ENCODE results near the gene TMPRSS12. TPM values are rescaled to one million over a fixed set of nuclear protein-coding genes. Genes with fewer than 3 reads are reported as not detected.
A peak's percentile ranks its signal among the peaks of the same experiment; 100 is the strongest.

TMPRSS12 gene
- total and polyA plus RNA-seq, 9 of the 15 experiments (the other 6 are each of a cell fraction or from before 2014, with no cell fraction given) = 0.04 TPM; not detected in 8

DNA sequence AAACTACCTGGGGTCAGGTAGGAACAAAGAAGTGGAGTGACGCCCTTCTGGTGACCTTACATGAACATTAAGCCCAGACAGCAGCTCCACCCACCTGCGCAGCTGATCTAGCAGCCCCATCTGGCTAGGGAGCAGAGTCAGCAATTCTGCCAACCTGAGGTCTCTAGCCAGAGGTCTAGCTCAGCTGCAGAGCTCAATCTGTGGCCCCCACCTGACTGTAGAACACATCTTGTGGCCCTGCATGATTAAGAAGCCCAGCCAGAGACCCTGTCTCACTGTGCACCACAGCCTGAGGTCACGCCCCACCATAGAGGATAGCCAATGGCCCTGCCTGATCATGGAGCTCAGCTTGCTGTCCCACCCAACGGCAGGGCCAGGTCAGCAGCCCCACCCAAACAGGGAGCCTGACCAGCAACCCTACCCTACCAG lies 59.0 kb downstream of the TMPRSS12 start (continued):
- no peak for TF ChIP-seq KLF6 (CRISPR knock-in tag; IDR thresholded peaks at IDR 0.05; ENCODE audit: borderline replicate concordance)
- TF ChIP-seq ARID1B (IDR thresholded peaks at IDR 0.05) = peak; percentile 83
- no peak for TF ChIP-seq ZFP1 (CRISPR knock-in tag; IDR thresholded peaks at IDR 0.05)
- TF ChIP-seq, protein P1, sequence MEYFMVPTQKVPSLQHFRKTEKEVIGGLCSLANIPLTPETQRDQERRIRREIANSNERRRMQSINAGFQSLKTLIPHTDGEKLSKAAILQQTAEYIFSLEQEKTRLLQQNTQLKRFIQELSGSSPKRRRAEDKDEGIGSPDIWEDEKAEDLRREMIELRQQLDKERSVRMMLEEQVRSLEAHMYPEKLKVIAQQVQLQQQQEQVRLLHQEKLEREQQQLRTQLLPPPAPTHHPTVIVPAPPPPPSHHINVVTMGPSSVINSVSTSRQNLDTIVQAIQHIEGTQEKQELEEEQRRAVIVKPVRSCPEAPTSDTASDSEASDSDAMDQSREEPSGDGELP (CRISPR knock-in tag; IDR thresholded peaks at IDR 0.05; ENCODE audit: borderline replicate concordance) = peak; percentile 85
- TF ChIP-seq, protein P2, sequence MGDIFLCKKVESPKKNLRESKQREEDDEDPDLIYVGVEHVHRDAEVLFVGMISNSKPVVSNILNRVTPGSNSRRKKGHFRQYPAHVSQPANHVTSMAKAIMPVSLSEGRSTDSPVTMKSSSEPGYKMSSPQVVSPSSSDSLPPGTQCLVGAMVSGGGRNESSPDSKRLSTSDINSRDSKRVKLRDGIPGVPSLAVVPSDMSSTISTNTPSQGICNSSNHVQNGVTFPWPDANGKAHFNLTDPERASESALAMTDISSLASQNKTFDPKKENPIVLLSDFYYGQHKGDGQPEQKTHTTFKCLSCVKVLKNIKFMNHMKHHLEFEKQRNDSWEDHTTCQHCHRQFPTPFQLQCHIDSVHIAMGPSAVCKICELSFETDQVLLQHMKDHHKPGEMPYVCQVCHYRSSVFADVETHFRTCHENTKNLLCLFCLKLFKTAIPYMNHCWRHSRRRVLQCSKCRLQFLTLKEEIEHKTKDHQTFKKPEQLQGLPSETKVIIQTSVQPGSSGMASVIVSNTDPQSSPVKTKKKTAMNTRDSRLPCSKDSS (IDR thresholded peaks at IDR 0.05; ENCODE audit: low read depth, partially characterized antibody) = no peak
- TF ChIP-seq, protein P3, sequence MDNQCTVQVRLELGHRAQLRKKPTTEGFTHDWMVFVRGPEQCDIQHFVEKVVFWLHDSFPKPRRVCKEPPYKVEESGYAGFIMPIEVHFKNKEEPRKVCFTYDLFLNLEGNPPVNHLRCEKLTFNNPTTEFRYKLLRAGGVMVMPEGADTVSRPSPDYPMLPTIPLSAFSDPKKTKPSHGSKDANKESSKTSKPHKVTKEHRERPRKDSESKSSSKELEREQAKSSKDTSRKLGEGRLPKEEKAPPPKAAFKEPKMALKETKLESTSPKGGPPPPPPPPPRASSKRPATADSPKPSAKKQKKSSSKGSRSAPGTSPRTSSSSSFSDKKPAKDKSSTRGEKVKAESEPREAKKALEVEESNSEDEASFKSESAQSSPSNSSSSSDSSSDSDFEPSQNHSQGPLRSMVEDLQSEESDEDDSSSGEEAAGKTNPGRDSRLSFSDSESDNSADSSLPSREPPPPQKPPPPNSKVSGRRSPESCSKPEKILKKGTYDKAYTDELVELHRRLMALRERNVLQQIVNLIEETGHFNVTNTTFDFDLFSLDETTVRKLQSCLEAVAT (IDR thresholded peaks at IDR 0.05) = no peak
- TF ChIP-seq, protein P4, sequence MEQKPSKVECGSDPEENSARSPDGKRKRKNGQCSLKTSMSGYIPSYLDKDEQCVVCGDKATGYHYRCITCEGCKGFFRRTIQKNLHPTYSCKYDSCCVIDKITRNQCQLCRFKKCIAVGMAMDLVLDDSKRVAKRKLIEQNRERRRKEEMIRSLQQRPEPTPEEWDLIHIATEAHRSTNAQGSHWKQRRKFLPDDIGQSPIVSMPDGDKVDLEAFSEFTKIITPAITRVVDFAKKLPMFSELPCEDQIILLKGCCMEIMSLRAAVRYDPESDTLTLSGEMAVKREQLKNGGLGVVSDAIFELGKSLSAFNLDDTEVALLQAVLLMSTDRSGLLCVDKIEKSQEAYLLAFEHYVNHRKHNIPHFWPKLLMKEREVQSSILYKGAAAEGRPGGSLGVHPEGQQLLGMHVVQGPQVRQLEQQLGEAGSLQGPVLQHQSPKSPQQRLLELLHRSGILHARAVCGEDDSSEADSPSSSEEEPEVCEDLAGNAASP (IDR thresholded peaks at IDR 0.05) = 0 out of 2 replicates have a peak, but pooled peaks have one; percentile 34
- TF ChIP-seq, protein P5, sequence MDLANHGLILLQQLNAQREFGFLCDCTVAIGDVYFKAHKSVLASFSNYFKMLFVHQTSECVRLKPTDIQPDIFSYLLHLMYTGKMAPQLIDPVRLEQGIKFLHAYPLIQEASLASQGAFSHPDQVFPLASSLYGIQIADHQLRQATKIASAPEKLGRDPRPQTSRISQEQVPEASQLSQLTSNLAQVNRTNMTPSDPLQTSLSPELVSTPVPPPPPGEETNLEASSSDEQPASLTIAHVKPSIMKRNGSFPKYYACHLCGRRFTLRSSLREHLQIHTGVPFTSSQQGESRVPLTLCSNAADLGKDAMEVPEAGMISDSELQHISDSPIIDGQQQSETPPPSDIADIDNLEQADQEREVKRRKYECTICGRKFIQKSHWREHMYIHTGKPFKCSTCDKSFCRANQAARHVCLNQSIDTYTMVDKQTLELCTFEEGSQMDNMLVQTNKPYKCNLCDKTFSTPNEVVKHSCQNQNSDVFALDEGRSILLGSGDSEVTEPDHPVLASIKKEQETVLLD (IDR thresholded peaks at IDR 0.05) = 0 out of 2 replicates have a peak, but pooled peaks have one; percentile 21
- peak; percentile 39 for TF ChIP-seq EGR1 (conservative IDR thresholded peaks at IDR 0.05)
- TF ChIP-seq C11orf30 (IDR thresholded peaks at IDR 0.05; ENCODE audit: low read depth) = peak; percentile 98
- TF ChIP-seq PHB2 (IDR thresholded peaks at IDR 0.05; ENCODE audit: low read depth) = 0 out of 2 replicates have a peak, but pooled peaks have one; percentile 21
- TF ChIP-seq, protein P6, sequence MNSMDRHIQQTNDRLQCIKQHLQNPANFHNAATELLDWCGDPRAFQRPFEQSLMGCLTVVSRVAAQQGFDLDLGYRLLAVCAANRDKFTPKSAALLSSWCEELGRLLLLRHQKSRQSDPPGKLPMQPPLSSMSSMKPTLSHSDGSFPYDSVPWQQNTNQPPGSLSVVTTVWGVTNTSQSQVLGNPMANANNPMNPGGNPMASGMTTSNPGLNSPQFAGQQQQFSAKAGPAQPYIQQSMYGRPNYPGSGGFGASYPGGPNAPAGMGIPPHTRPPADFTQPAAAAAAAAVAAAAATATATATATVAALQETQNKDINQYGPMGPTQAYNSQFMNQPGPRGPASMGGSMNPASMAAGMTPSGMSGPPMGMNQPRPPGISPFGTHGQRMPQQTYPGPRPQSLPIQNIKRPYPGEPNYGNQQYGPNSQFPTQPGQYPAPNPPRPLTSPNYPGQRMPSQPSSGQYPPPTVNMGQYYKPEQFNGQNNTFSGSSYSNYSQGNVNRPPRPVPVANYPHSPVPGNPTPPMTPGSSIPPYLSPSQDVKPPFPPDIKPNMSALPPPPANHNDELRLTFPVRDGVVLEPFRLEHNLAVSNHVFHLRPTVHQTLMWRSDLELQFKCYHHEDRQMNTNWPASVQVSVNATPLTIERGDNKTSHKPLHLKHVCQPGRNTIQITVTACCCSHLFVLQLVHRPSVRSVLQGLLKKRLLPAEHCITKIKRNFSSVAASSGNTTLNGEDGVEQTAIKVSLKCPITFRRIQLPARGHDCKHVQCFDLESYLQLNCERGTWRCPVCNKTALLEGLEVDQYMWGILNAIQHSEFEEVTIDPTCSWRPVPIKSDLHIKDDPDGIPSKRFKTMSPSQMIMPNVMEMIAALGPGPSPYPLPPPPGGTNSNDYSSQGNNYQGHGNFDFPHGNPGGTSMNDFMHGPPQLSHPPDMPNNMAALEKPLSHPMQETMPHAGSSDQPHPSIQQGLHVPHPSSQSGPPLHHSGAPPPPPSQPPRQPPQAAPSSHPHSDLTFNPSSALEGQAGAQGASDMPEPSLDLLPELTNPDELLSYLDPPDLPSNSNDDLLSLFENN (IDR thresholded peaks at IDR 0.05; ENCODE audit: low read depth in 2 of 2, low read length in 2 of 2) = no peak
- peak; percentile 86 for TF ChIP-seq NCOR1 (IDR thresholded peaks at IDR 0.05)
- TF ChIP-seq ZSCAN32 (CRISPR knock-in tag; IDR thresholded peaks at IDR 0.05) = no peak
- 0 out of 2 replicates have a peak, but pooled peaks have one; percentile 24 for TF ChIP-seq CC2D1A (IDR thresholded peaks at IDR 0.05)
